Smooth muscle cell (in vitro differentiated cells): ENCODE results near the gene ZNF786. TPM values are rescaled to one million over a fixed set of nuclear protein-coding genes. Genes with fewer than 3 reads are reported as not detected.

Experiments used
- DNase-seq: peaks from one replicate; lab custom pipeline; 2025; ENCODE audit not compliant: unreplicated experiment; lab: John Stamatoyannopoulos, UW
- H2AFZ ChIP-seq: fragments of 200-600 bp; sonication (generic); 2 replicates; pipeline ENCODE4 v1.6.0; 2016; ENCODE audit warnings: antibody characterized with exemption, low read depth, mild to moderate bottlenecking
- H3F3A ChIP-seq: fragments of 200-600 bp; sonication (generic); 2 replicates; pipeline ENCODE4 v1.6.0; 2017; ENCODE audit warnings: antibody characterized with exemption, low read depth
- H3K27ac ChIP-seq: fragments of 200-600 bp; sonication (generic); 2 replicates; pipeline ENCODE4 v1.5.1; 2016; ENCODE audit warnings: low read depth, mild to moderate bottlenecking
- H3K27me3 ChIP-seq: fragments of 200-600 bp; sonication (generic); 2 replicates; pipeline ENCODE4 v1.6.1; 2016; ENCODE audit warnings: low read depth, mild to moderate bottlenecking
- H3K36me3 ChIP-seq: fragments of 200-600 bp; sonication (generic); 2 replicates; pipeline ENCODE4 v1.5.1; 2016; ENCODE audit warnings: low read depth
- H3K4me1 ChIP-seq: fragments of 200-600 bp; sonication (generic); 2 replicates; pipeline ENCODE4 v1.5.1; 2016; ENCODE audit warnings: low read depth
- H3K4me2 ChIP-seq: fragments of 200-600 bp; sonication (generic); 2 replicates; pipeline ENCODE4 v1.6.0; 2016; ENCODE audit warnings: mild to moderate bottlenecking
- H3K4me3 ChIP-seq: fragments of 200-600 bp; sonication (generic); 2 replicates; pipeline ENCODE4 v1.5.1; 2016; ENCODE audit warnings: mild to moderate bottlenecking
- H3K79me2 ChIP-seq: fragments of 200-600 bp; sonication (generic); 2 replicates; pipeline ENCODE4 v1.6.0; 2016; ENCODE audit warnings: low read depth, mild to moderate bottlenecking
- H3K9ac ChIP-seq: fragments of 200-600 bp; sonication (generic); 2 replicates; pipeline ENCODE4 v1.6.0; 2016; ENCODE audit warnings: low read depth
- H3K9me3 ChIP-seq: fragments of 200-600 bp; sonication (generic); replicated peaks from 2 replicates; pipeline ENCODE4 v1.5.1; 2016; ENCODE audit warnings: low read depth
- H4K20me1 ChIP-seq: fragments of 200-600 bp; sonication (generic); 2 replicates; pipeline ENCODE4 v1.6.0; 2016; ENCODE audit warnings: low read depth
- WGBS: methylation state at CpG from one replicate; pipeline ENCODE4 v1.1.7; 2016; ENCODE audit warnings: low lambda C conversion rate; 5-methylcytosine and 5-hydroxymethylcytosine counted together
- polyA plus RNA-seq: library from polyadenylated mRNA; unstranded; fragments of >200 nt; fragmentation: Nextera tagmentation; extraction: Ambion mirVana; gene quantifications from 2 replicates; pipeline ENCODE4 v1.2.1, GENCODE V29; 2016
- total RNA-seq: library from RNA; depleted of rRNA; stranded (reverse); fragments of >200 nt; gene quantifications from 2 replicates; pipeline ENCODE4 v1.2.3, GENCODE V29; 2014
- TF ChIP-seq, protein P1 (sequence below): fragments of 200-600 bp; sonication (generic); IDR thresholded peaks from 2 replicates; pipeline ENCODE4 v1.5.1; 2017; ENCODE audit warnings: borderline replicate concordance, mild to moderate bottlenecking, antibody characterized with exemption; ENCODE audit not compliant: insufficient read depth, poor library complexity, severe bottlenecking

The ZNF786 gene
- total and polyA plus RNA-seq, 2 experiments from 2014 or later: 2.2 to 2.3 TPM

DNA sequence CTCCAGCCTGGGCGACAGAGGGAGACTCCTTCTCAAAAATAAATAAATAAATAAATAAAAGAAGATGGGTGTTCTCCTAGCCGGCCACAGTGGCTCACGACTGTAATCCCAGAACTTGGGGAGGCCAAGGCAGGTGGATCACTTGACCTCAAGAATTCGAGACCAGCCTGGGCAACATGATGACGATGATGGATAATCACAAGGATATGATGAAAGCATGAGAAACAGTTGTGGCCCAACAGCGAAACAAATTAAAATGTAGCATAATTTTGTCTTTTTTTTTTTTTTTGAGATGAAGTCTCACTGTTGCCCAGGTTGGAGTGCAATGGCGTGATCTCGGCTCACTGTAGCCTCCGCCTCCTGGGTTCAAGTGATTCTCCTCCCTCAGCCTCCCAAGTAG lies 12.9 kb downstream of the ZNF786 start:
- Histone ChIP-seq H3K4me2 (no peak overlapping the region), H3K9ac (no peak overlapping the region), H3K36me3 (no peaks in the 10 kb centered on the region), H4K20me1 (no peaks in the 10 kb centered on the region), H3K27me3 (no peaks in the 10 kb centered on the region), H3K27ac (no peak overlapping the region), H3K4me1 (no peaks in the 10 kb centered on the region), H3F3A (no peaks in the 10 kb centered on the region), H2AFZ (no peak overlapping the region), H3K9me3 (no peaks in the 10 kb centered on the region), H3K4me3 (no peak overlapping the region), H3K79me2 (no peaks in the 10 kb centered on the region)
- no peak for DNase-seq
- TF ChIP-seq, protein P1, sequence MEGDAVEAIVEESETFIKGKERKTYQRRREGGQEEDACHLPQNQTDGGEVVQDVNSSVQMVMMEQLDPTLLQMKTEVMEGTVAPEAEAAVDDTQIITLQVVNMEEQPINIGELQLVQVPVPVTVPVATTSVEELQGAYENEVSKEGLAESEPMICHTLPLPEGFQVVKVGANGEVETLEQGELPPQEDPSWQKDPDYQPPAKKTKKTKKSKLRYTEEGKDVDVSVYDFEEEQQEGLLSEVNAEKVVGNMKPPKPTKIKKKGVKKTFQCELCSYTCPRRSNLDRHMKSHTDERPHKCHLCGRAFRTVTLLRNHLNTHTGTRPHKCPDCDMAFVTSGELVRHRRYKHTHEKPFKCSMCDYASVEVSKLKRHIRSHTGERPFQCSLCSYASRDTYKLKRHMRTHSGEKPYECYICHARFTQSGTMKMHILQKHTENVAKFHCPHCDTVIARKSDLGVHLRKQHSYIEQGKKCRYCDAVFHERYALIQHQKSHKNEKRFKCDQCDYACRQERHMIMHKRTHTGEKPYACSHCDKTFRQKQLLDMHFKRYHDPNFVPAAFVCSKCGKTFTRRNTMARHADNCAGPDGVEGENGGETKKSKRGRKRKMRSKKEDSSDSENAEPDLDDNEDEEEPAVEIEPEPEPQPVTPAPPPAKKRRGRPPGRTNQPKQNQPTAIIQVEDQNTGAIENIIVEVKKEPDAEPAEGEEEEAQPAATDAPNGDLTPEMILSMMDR: no peak
- WGBS: 93% methylated on average over 9 of the region's 9 CpGs

DNA sequence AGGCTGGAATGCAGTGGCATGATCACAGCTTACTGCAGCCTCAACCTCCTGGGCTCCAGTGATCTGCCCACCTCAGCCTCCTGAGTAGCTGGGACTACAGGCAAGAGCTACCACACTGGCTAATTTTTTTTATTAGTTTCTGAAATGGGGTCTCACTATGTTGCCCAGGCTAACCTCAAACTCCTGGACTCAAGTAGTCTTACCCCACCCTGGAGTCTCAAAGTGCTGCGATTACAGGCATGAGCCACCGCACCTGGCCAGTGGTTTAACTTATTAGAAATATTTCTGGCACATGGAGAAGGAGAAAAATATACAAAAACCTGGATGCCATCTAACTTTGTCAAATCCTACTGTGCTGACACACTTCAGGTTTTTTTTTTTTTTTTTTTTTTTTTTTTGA lies 15.2 kb downstream of the ZNF786 start:
- no peaks in the 10 kb centered on the region for H4K20me1 ChIP-seq
- TF ChIP-seq, protein P1: no peak
- no peak for DNase-seq
- H3K4me2 ChIP-seq: no peak overlapping the region
- H3K79me2 ChIP-seq: no peaks in the 10 kb centered on the region
- no peaks in the 10 kb centered on the region for H3K36me3 ChIP-seq
- WGBS: 98% methylated on average over 2 of the region's 2 CpGs
- H3F3A ChIP-seq: no peaks in the 10 kb centered on the region
- H3K4me3 ChIP-seq: no peak overlapping the region
- H3K9me3 ChIP-seq: no peaks in the 10 kb centered on the region
- H3K9ac ChIP-seq: no peak overlapping the region
- H3K27me3 ChIP-seq: no peaks in the 10 kb centered on the region
- H2AFZ ChIP-seq: no peak overlapping the region
- H3K4me1 ChIP-seq: no peaks in the 10 kb centered on the region
- no peak overlapping the region for H3K27ac ChIP-seq

DNA sequence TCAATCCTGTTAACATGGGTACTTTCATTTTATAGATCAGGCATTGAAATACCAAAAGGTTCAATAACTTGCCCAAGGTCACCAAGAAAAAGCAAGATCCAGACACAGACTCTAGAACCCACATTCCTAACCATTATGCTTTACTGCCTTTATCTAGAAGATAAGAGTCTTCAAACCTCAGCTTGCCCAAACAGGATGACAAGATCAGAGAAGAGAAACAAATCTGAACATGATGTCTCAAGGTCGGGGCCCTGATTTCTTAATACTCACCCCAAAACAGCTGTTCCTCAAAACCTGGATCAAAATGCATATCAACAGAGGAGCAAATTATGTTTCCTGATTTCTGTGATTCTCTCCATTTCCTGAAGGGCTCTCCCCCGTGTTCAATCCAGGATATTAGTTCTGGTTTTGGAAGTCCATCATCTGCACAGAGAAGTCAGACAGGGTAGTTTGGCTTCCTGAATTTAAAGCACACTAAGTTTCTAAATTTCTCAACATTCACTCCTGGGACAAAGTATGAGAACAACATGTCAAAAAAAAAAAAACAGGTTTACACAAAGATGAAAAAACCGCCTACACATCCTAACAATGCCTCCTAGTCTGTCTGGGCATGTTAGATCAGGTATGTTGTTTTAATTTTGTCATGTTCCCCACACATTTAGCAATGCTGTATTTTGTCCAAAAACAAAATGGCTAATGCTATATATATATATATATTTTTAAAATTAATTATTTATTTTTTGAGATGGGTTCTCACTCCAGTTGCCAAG lies 16.2 kb downstream of the ZNF786 start:
- TF ChIP-seq, protein P1: no peak
- Histone ChIP-seq H3K27ac (no peak overlapping the region), H3K27me3 (no peaks in the 10 kb centered on the region), H2AFZ (no peak overlapping the region), H4K20me1 (no peaks in the 10 kb centered on the region), H3K9me3 (no peaks in the 10 kb centered on the region), H3K4me2 (no peak overlapping the region), H3F3A (no peaks in the 10 kb centered on the region), H3K79me2 (no peaks in the 10 kb centered on the region), H3K9ac (no peak overlapping the region), H3K4me3 (no peak overlapping the region), H3K4me1 (no peaks in the 10 kb centered on the region), H3K36me3 (no peaks in the 10 kb centered on the region)
- 94% methylated on average over 3 of the region's 3 CpGs for WGBS
- no peak for DNase-seq

DNA sequence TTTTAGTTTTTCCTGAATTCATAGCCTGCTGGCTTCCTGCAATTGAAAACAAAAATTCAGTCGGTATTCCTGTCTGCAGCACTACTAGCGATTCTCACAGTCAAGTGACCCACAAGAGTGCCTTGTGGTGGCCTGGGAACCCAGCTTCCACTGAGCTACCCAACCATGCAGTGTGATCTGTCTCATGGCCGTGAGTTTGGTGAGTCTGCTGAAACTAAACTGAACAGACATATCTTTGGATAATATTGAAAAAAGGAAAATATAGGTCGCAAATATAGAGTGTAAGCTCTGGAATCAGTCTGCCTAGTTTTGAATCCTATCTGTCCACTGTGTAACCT lies 18.1 kb downstream of the ZNF786 start:
- Histone ChIP-seq H3K27ac (no peak overlapping the region), H3K79me2 (no peaks in the 10 kb centered on the region)
- WGBS: 96% methylated on average over 4 of the region's 4 CpGs

More for the DNA sequence above, 18.1 kb downstream of the ZNF786 start:
- no peaks in the 10 kb centered on the region for H3K4me1 ChIP-seq
- no peak overlapping the region for H3K4me3 ChIP-seq
- no peaks in the 10 kb centered on the region for H3F3A ChIP-seq
- no peaks in the 10 kb centered on the region for H3K36me3 ChIP-seq
- H3K27me3 ChIP-seq: no peaks in the 10 kb centered on the region
- no peak overlapping the region for H3K9ac ChIP-seq
- TF ChIP-seq, protein P1: no peak
- no peaks in the 10 kb centered on the region for H4K20me1 ChIP-seq
- no peak for DNase-seq
- H2AFZ ChIP-seq: no peak overlapping the region
- no peaks in the 10 kb centered on the region for H3K9me3 ChIP-seq
- no peak overlapping the region for H3K4me2 ChIP-seq
